HL-60 (cell line): Measurements from ENCODE around the gene NFILZ.
A peak's percentile ranks its signal among the peaks of the same experiment; 100 is the strongest.
"Not testable (repeated sequence)": the region's sequence is repeated elsewhere in the genome, so short reads cannot be mapped to it uniquely, and the experiment has no call there.

Experiments
- DNase-seq, 2 experiments: peaks; one replicate each; pipeline ENCODE4 v3.0.0-alpha.2; 2010 to 2020; ENCODE audit warnings: low read depth in 1 of 2, low spot score in 1 of 2
- H3K27ac ChIP-seq: fragments of 250-450 bp; sonication (Bioruptor Pico); replicated peaks from 2 replicates; pipeline ENCODE4 v1.5.1; 2020; ENCODE audit warnings: mild to moderate bottlenecking, moderate library complexity
- H3K27me3 ChIP-seq: fragments of 250-450 bp; sonication (Bioruptor Pico); 2 replicates; pipeline ENCODE4 v1.5.1; 2021; ENCODE audit warnings: mild to moderate bottlenecking, moderate library complexity; ENCODE audit not compliant: insufficient read depth, poor library complexity, severe bottlenecking
- H3K4me3 ChIP-seq: replicated peaks from 2 replicates; pipeline ENCODE4 v1.5.1; 2011; ENCODE audit warnings: mild to moderate bottlenecking, control low read depth, low read length; ENCODE audit not compliant: insufficient read depth
- CTCF ChIP-seq: IDR thresholded peaks from one replicate; pipeline ENCODE4 v1.5.1; 2011; ENCODE audit warnings: low read length, control low read depth, inconsistent platforms; ENCODE audit not compliant: insufficient read depth
- GABPA ChIP-seq: IDR thresholded peaks from 2 replicates; pipeline ENCODE4 v1.6.1; 2012; ENCODE audit warnings: low read depth
- POLR2AphosphoS5 ChIP-seq: IDR thresholded peaks from 2 replicates; pipeline ENCODE4 v1.6.1; 2012; ENCODE audit warnings: low read depth
- REST ChIP-seq: IDR thresholded peaks from 2 replicates; pipeline ENCODE4 v1.6.1; 2012; ENCODE audit warnings: low read depth; ENCODE audit not compliant: insufficient replicate concordance
- SPI1 ChIP-seq: IDR thresholded peaks from 2 replicates; pipeline ENCODE4 v1.6.1; 2012; ENCODE audit warnings: low read depth, mild to moderate bottlenecking, borderline replicate concordance

Gene NFILZ

GRCh38 chr19:8615813-8616596 is 14.4 kb upstream of the NFILZ start:
- peak; percentile 9; the same call in 1 of the 2 replicates for TF ChIP-seq SPI1
- no peak for TF ChIP-seq GABPA
- peak; percentile 96 for TF ChIP-seq CTCF
- no peak for TF ChIP-seq POLR2AphosphoS5
- H3K27ac ChIP-seq = no peak overlapping the region
- no peaks in the 10 kb centered on the region for H3K27me3 ChIP-seq
- no peak overlapping the region for H3K4me3 ChIP-seq
- peak in 1 of 2 experiments; percentile 81 for DNase-seq

GRCh38 chr19:8616861-8617260 is 13.6 kb upstream of the NFILZ start:
- Histone ChIP-seq H3K4me3 (no peak overlapping the region), H3K27ac (no peak overlapping the region), H3K27me3 (no peaks in the 10 kb centered on the region)
- TF ChIP-seq CTCF (no peak), GABPA (no peak), REST (no peak), SPI1 (no peak), POLR2AphosphoS5 (no peak)
- DNase-seq = no peak

GRCh38 chr19:8617325-8617724 is 13.1 kb upstream of the NFILZ start:
- not testable (repeated sequence) for DNase-seq, H3K27me3 ChIP-seq, H3K4me3 ChIP-seq

GRCh38 chr19:8617984-8618383 is 12.4 kb upstream of the NFILZ start:
- Histone ChIP-seq H3K4me3 (no peak overlapping the region), H3K27me3 (no peaks in the 10 kb centered on the region), H3K27ac (no peak overlapping the region)
- DNase-seq = no peak
- TF ChIP-seq CTCF = no peak
- TF ChIP-seq GABPA = no peak
- no peak for TF ChIP-seq REST
- no peak for TF ChIP-seq POLR2AphosphoS5
- no peak for TF ChIP-seq SPI1

More at GRCh38 chr19:8617325-8617724, 13.1 kb upstream of the NFILZ start:
- H3K27ac ChIP-seq = not testable (repeated sequence)
